Measurements from ENCODE around the gene FAM151A.

Gene FAM151A

DNA sequence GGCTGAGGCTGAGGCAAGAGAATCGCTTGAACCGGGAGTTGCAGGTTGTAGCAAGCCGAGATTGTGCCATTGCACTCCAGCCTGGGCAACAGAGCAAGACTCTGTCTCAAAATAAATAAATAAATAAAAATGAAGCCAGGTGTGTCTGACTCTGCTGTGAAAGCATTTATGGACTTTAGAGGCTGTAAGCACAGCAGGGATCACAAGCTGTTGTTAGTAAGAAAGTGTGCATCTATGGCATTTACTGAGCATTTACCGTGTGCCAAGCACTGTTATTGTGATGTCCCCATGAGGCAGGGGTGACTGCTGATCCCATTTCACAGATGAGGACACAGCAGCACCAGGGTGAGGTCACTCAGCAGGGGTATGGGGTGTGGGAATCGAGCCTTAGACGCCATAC, 20.1 kb downstream of the FAM151A start:
- DNase-seq = no peak

DNA sequence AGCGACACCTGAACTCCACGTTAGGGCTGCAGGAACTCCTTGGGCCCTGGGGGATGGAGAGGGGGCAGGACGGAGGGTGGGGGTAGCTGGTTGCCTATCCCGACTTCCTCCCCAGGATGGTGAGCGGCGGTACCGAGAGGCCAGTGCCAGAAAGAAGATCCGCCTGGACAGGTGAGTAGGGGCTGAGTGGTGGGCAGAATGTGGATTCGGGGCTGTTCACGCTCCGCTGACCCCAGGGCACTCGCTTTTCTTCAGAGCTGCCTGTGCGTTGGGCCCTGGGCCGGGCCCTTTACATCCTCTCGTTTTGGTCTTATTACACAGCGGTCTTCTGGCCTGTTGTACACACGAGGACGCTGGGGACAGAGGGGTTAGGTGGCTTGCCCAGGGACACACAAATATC, 20.8 kb downstream of the FAM151A start:
- no peak for DNase-seq

- no peak for DNase-seq
Measured at GRCh38 chr1:54601730-54602129, 21.6 kb downstream of the FAM151A start.

GRCh38 chr1:54600947-54601721, 22.2 kb downstream of the FAM151A start:
- DNase-seq = no peak

- no peak for DNase-seq
Measured at GRCh38 chr1:54599211-54599823, 24.0 kb downstream of the FAM151A start.

- no peak for DNase-seq
Measured at GRCh38 chr1:54597455-54598030, 25.8 kb downstream of the FAM151A start.

GRCh38 chr1:54596756-54597155, 26.6 kb downstream of the FAM151A start:
- no peak for DNase-seq

DNA sequence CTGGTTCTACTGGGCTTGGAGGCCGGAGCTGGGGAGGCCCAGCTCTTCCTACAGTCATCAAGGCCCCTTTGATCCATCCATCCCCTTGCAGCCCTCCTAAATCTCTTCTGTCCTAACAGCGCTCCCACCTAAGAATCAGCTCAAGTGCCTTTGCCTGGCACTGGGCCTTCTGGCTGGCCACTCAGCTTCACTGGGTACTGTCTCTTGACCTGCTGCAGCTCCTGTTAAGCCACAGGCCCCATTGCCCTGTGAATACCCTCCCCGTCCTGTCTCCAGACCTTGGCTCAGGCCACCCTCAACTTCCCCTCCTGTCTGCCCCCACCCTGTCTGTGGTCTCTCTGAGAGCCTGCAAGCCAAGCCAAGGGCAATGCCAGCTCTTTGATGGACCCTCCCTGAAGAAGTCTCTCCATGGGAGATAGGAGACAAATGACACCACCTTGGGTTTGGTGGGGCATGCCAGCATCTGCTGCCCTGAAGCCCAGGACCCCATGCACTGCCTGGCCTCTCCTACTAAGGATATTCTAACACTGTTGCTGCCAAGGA, 27.3 kb downstream of the FAM151A start:
- no peak for DNase-seq

DNA sequence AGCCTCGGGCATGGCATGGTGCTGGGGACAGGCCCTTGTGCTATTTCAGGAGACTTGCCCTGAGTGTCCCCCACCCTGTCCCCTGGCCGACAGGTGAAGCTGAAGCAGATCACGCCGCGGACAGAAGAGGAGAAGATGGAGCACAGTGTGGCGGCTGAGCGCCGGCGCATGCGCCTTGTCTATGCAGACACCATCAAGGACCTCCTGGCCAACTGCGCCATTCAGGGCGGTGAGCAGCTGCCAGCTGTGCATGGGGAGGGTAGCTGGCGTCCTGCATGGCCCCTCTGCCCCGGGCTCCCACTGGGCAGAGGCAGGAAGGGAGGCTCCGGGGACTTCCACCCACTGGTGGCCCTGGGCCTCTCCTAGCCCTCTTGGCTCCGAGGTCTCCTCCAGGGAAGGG, 28.9 kb downstream of the FAM151A start:
- no peak for DNase-seq

GRCh38 chr1:54593571-54594160, 29.7 kb downstream of the FAM151A start:
- DNase-seq = no peak

DNA sequence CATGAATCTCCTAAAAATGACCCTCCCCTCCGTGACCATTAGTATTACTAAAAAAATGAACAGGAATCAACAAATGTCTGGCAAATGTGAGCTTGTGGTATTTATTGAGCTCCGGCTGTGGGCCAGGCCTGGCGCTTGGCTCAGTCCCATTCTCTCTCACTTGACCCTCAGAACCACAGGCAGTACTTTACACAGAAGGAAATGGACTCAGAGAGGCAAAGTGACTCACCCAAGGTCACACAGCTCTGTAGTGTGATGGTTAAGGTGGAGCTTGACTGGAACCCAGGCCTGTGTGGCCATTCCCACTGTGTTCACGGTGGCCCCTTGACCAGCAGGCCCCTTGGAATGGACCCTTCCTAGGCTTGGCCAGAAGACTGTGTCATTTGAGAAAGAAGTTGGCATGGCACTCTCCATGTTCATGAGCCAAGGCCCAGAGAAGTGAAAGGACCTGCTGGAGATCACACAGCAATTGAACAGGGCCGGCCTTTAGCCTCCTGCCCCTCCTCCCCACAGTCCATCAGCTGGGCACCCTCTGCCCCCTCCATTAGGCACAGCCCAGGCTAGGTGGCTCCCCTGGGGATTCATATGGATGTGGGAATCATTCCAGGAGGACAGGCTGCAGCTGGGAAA, 32.1 kb downstream of the FAM151A start:
- no peak for DNase-seq

- no peak for DNase-seq
Measured at GRCh38 chr1:54588377-54588776, 34.9 kb downstream of the FAM151A start.

DNA sequence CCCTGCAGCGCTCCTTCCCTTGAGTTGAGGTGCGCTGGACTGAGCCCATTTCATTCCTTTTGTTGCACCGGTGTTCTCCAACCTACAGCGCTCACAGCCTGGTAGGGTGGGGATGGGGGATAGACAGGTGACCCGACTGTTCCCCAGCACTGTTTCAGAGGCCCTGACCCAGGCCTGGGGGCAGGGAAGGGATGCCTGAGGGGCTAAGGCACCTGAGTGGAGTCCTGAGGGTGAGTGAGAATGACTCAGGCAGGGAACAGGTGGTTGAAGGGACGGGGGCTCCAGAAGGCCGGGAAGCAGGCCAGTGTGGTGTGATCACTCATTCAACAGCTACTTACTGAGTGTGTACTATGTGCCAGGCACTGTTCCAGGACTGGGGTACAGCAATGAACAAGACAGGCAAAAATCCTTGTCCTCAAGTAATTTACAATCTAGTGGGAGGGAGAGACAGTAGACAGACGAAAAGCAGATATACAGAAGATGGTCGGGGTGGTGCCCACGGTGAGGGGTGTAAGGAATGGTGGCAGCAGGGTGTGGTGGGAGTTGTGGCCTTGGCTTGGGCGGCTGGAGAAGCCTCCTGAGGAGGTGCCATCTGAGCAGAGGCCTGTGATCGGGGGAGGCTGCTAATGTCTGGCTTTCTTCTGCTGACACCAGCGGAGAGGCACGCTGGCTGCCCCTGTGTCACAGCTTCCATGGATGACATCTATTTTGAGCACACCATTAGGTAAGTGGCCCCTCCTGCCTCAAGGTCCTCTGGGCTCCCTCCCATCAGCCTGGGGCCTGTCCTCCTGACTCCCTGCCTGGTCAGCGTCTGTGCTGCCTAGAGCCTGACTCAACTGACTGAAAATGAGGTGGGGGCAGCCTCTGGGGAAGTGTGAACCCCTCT, 37.9 kb downstream of the FAM151A start:
- no peak for DNase-seq

- no peak for DNase-seq
Measured at GRCh38 chr1:54584575-54584974, 38.8 kb downstream of the FAM151A start.

GRCh38 chr1:54583871-54584270, 39.5 kb downstream of the FAM151A start:
- DNase-seq = no peak

GRCh38 chr1:54583307-54583686, 40.0 kb downstream of the FAM151A start:
- DNase-seq = no peak

DNA sequence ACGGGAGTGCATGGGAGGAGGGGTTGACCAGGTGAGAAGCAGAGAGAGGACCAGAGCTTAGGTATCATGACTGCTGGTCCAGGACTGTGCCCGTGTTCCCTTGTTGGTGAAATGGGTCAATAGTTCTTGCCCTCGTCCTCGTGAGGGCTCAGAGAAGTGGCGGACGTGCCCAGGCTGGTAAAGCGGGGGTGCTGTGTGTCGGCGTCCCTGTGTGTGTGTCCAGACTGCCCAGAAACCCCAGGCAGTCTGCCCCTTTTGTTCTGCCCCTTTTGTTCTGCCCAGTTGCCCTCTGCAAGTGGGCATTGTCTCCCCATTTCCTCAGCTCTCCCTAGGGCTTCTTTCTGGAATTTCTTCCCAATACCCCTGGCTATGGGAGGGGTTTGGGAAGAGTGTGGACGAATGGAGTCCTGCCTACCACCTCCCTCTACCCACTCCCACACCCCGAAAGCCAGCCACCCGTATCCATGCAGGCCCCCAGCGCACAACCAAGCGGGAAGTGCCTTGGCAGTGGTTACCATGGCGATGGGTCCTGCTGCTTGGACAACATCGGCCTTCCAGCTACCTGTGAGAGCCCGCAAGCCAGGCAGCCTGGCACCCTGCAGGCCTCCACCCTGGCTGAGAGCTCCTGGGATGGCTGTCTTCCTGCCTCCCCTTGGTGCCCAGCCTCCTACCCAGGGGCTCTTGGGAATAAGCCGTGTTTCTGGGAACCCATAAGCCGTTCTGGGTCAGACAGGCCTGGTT, 40.6 kb downstream of the FAM151A start:
- no peak for DNase-seq

DNA sequence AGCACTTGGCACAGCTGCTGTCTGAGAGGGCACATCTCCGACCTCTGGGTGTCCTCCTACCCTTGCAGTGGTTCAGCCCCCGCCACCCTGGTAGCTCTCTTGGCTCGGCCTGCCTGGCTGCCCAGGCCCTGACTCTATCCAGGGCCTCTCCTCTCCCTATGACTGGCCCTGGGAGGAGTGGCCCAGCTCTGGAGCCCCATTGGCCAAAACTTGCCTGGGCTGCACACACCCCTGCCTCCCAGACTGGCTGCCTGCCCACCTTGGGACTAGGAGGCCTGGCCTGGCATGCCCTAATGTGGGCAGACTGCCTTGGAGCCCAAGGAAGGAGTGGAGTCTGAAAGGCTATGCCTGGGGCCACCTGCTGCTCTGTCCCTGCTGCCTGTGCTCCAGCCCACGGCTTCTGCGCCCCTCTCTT, 41.7 kb downstream of the FAM151A start:
- DNase-seq = no peak

- DNase-seq = no peak
Measured at GRCh38 chr1:54580856-54581550, 42.3 kb downstream of the FAM151A start.

- DNase-seq = no peak
Measured at GRCh38 chr1:54579337-54579781, 44.0 kb downstream of the FAM151A start.

- DNase-seq = peak; percentile 85
Measured at GRCh38 chr1:54577612-54578011, 45.7 kb downstream of the FAM151A start.
